Spleen (tissue), 7 donors: Measurements from ENCODE around the gene FIGN.

Experiments
- POLR2A ChIP-seq, 3 donors: fragments of 450-650 bp; IDR thresholded peaks; one replicate each; pipeline ENCODE4 v1.5.1; 2017; ENCODE audit warnings: antibody characterized with exemption in 3 of 3, mild to moderate bottlenecking in 1 of 3
- TF ChIP-seq, protein P1 (sequence below), 11 experiments: fragments of 200-600 bp in 7 of 11; fragments of 450-650 bp in 4 of 11; sonication (generic) in 4 of 11; IDR thresholded peaks in 8 of 11; conservative IDR thresholded peaks in 3 of 11; 1 replicate in 7 of 11; 2 replicates in 4 of 11; pipeline versions ENCODE4 v1.4.0 to v1.8.0; 2016 to 2021; ENCODE audit warnings: antibody characterized with exemption in 11 of 11, inconsistent platforms in 4 of 11, mild to moderate bottlenecking in 1 of 11
- donor health status: DM: no; HTN: no; CAD: no; lungs with moderate emphysema.
- donor health status: DM: no; HTN: no; CAD: no.
- donor health status: DM: no; HTN: no; CAD: no.

DNA sequence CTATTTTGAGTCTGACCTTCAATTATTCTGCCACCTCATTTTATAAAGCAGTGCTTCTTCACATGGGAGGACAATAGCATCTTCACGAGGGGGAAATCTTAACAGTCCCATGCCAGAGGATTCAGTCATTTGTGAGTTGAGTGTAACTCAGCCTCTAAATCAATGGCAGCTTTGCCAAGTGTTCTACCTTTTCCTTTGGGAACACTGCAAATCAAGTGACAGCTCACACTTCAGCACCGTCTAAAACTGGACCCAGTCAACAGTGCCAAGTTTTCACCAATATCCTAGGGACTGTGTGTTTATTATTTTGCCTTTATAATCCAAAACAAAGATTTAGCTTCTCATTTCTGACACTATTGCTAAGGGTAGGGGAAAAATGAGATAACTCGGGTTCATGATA, 133.6 kb downstream of the FIGN start:
- no peak for TF ChIP-seq POLR2A (IDR thresholded peaks at IDR 0.05)
- TF ChIP-seq, protein P1, sequence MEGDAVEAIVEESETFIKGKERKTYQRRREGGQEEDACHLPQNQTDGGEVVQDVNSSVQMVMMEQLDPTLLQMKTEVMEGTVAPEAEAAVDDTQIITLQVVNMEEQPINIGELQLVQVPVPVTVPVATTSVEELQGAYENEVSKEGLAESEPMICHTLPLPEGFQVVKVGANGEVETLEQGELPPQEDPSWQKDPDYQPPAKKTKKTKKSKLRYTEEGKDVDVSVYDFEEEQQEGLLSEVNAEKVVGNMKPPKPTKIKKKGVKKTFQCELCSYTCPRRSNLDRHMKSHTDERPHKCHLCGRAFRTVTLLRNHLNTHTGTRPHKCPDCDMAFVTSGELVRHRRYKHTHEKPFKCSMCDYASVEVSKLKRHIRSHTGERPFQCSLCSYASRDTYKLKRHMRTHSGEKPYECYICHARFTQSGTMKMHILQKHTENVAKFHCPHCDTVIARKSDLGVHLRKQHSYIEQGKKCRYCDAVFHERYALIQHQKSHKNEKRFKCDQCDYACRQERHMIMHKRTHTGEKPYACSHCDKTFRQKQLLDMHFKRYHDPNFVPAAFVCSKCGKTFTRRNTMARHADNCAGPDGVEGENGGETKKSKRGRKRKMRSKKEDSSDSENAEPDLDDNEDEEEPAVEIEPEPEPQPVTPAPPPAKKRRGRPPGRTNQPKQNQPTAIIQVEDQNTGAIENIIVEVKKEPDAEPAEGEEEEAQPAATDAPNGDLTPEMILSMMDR (IDR thresholded peaks at IDR 0.05 in 8 of 11, conservative IDR thresholded peaks at IDR 0.05 in 3 of 11): no peak
